H9 (cell line): ENCODE results near the gene CYP2C19. TPM values are rescaled to one million over a fixed set of nuclear protein-coding genes. Genes with fewer than 3 reads are reported as not detected.
"Not testable (repeated sequence)": the region's sequence is repeated elsewhere in the genome, so short reads cannot be mapped to it uniquely, and the experiment has no call there.

Experiments used
- DNase-seq: peaks from one replicate; pipeline ENCODE4 v3.0.0-alpha.2; 2017
- H2AFZ ChIP-seq: one replicate; pipeline ENCODE4 v1.6.1; 2013; ENCODE audit warnings: mild to moderate bottlenecking, low read length, control low read depth, moderate library complexity
- H2AK5ac ChIP-seq: 2 replicates; pipeline ENCODE4 v1.6.1; 2013; ENCODE audit warnings: low read length, control low read depth, mixed read lengths; ENCODE audit not compliant: insufficient read length
- H2BK120ac ChIP-seq: one replicate; pipeline ENCODE4 v1.6.1; 2013; ENCODE audit warnings: low read depth, mild to moderate bottlenecking, low read length, control low read depth, inconsistent platforms; ENCODE audit not compliant: poor library complexity, severe bottlenecking
- H2BK12ac ChIP-seq: 2 replicates; pipeline ENCODE4 v1.6.1; 2013; ENCODE audit warnings: low read length, control low read depth, mixed read lengths, low read depth; ENCODE audit not compliant: insufficient read length
- H2BK15ac ChIP-seq: 2 replicates; pipeline ENCODE4 v1.6.1; 2013; ENCODE audit warnings: low read depth, low read length, control low read depth
- H2BK20ac ChIP-seq: one replicate; pipeline ENCODE4 v1.6.1; 2013; ENCODE audit warnings: low read depth, mild to moderate bottlenecking, low read length, control low read depth, inconsistent platforms; ENCODE audit not compliant: poor library complexity, severe bottlenecking
- H2BK5ac ChIP-seq: 2 replicates; pipeline ENCODE4 v1.6.1; 2013; ENCODE audit warnings: low read length, control low read depth, mixed read lengths; ENCODE audit not compliant: insufficient read length
- H3K14ac ChIP-seq: 2 replicates; pipeline ENCODE4 v1.6.1; 2013; ENCODE audit warnings: low read length, control low read depth; ENCODE audit not compliant: insufficient read depth
- H3K18ac ChIP-seq: 2 replicates; pipeline ENCODE4 v1.6.1; 2013; ENCODE audit warnings: low read depth, mild to moderate bottlenecking, mixed read lengths, low read length, control low read depth; ENCODE audit not compliant: insufficient read length
- H3K23ac ChIP-seq: 2 replicates; pipeline ENCODE4 v1.6.1; 2013; ENCODE audit warnings: low read length, control low read depth, mixed read lengths, low read depth; ENCODE audit not compliant: insufficient read length
- H3K23me2 ChIP-seq: 2 replicates; pipeline ENCODE4 v1.6.1; 2013; ENCODE audit warnings: low read depth, mild to moderate bottlenecking, mixed read lengths, low read length, control low read depth; ENCODE audit not compliant: insufficient read length, poor library complexity, severe bottlenecking
- H3K27ac ChIP-seq: 2 replicates; pipeline ENCODE4 v1.5.1; 2013; ENCODE audit warnings: low read length, control low read depth, mixed read lengths, low read depth; ENCODE audit not compliant: insufficient read length
- H3K27me3 ChIP-seq: 2 replicates; pipeline ENCODE4 v1.6.1; 2013; ENCODE audit warnings: low read length, control low read depth, inconsistent platforms; ENCODE audit not compliant: insufficient read depth
- H3K4ac ChIP-seq: 2 replicates; pipeline ENCODE4 v1.6.1; 2013; ENCODE audit warnings: low read depth, mild to moderate bottlenecking, control low read depth, inconsistent platforms, low read length, moderate library complexity
- H3K4me1 ChIP-seq: 2 replicates; pipeline ENCODE4 v1.6.1; 2013; ENCODE audit warnings: low read length, control low read depth, inconsistent platforms; ENCODE audit not compliant: insufficient read depth
- H3K4me2 ChIP-seq: 2 replicates; pipeline ENCODE4 v1.6.1; 2013; ENCODE audit warnings: low read length, control low read depth, mixed read lengths; ENCODE audit not compliant: insufficient read length, insufficient read depth
- H3K56ac ChIP-seq: 2 replicates; pipeline ENCODE4 v1.6.1; 2013; ENCODE audit warnings: low read depth, mild to moderate bottlenecking, mixed read lengths, low read length, control low read depth; ENCODE audit not compliant: insufficient read length
- H3K79me1 ChIP-seq: 2 replicates; pipeline ENCODE4 v1.6.1; 2013; ENCODE audit warnings: low read depth, mild to moderate bottlenecking, moderate library complexity, low read length, control low read depth, inconsistent platforms; ENCODE audit not compliant: insufficient read depth, poor library complexity, severe bottlenecking
- H3K79me2 ChIP-seq: 2 replicates; pipeline ENCODE4 v1.6.1; 2013; ENCODE audit warnings: low read length, control low read depth, inconsistent platforms; ENCODE audit not compliant: insufficient read depth
- H3K9ac ChIP-seq: 2 replicates; pipeline ENCODE4 v1.6.1; 2013; ENCODE audit warnings: low read length, control low read depth, mixed read lengths; ENCODE audit not compliant: insufficient read length; ENCODE audit errors: extremely low read depth
- H3K9me3 ChIP-seq: one replicate; pipeline ENCODE4 v1.6.1; 2013; ENCODE audit warnings: low read depth, low read length, inconsistent platforms; ENCODE audit not compliant: control insufficient read depth
- H3T11ph ChIP-seq: one replicate; pipeline ENCODE4 v1.6.1; 2013; ENCODE audit warnings: mild to moderate bottlenecking, low read length, control low read depth, inconsistent platforms
- H4K20me1 ChIP-seq: one replicate; pipeline ENCODE4 v1.6.1; 2013; ENCODE audit not compliant: control insufficient read depth, insufficient read length, insufficient read depth
- H4K5ac ChIP-seq: 2 replicates; pipeline ENCODE4 v1.6.1; 2013; ENCODE audit warnings: low read depth, mild to moderate bottlenecking, mixed read lengths, low read length, control low read depth; ENCODE audit not compliant: insufficient read length
- H4K8ac ChIP-seq: replicated peaks from 2 replicates; pipeline ENCODE4 v1.6.1; 2013; ENCODE audit warnings: low read length, control low read depth, mixed read lengths, low read depth; ENCODE audit not compliant: insufficient read length
- H4K91ac ChIP-seq: 2 replicates; pipeline ENCODE4 v1.6.1; 2013; ENCODE audit warnings: low read depth, mild to moderate bottlenecking, moderate library complexity, mixed read lengths, low read length, control low read depth; ENCODE audit not compliant: insufficient read length
- H3K27ac Mint-ChIP-seq, 3 experiments: 2 replicates in 2 of 3; 3 replicates in 1 of 3; pipeline ENCODE4 v1.8.0; 2020 to 2021; ENCODE audit warnings: mixed read lengths in 3 of 3, mild to moderate bottlenecking in 1 of 3, moderate library complexity in 1 of 3
- H3K27me3 Mint-ChIP-seq: 2 replicates; pipeline ENCODE4 v1.8.0; 2021; ENCODE audit warnings: low read depth, mild to moderate bottlenecking, moderate library complexity, mixed read lengths
- H3K36me3 Mint-ChIP-seq, 3 experiments: 2 replicates in 2 of 3; 3 replicates in 1 of 3; pipeline ENCODE4 v1.8.0; 2020 to 2021; ENCODE audit warnings: low read depth in 3 of 3, mixed read lengths in 3 of 3; ENCODE audit not compliant: insufficient read depth in 1 of 3
- H3K4me1 Mint-ChIP-seq, 2 experiments: 2 replicates each; pipeline ENCODE4 v1.8.0; 2020; ENCODE audit warnings: mixed read lengths in 2 of 2
- H3K4me3 Mint-ChIP-seq, 2 experiments: 2 replicates in 1 of 2; 3 replicates in 1 of 2; pipeline ENCODE4 v1.8.0; 2020 to 2021; ENCODE audit warnings: mild to moderate bottlenecking in 2 of 2, mixed read lengths in 2 of 2, moderate library complexity in 1 of 2
- H3K9me3 Mint-ChIP-seq, 2 experiments: 2 replicates in 1 of 2; 3 replicates in 1 of 2; pipeline ENCODE4 v1.8.0; 2020; ENCODE audit warnings: mild to moderate bottlenecking in 2 of 2, mixed read lengths in 2 of 2, moderate library complexity in 1 of 2
- whole genome bisulfite sequencing: extraction: QIAGEN DNeasy Blood & Tissue Kit; methylation state at CpG from one replicate; pipeline ENCODE4 v1.1.7; 2013; ENCODE audit warnings: missing lambda C conversion rate, low lambda C conversion rate, mixed read lengths; ENCODE audit not compliant: insufficient read length; ENCODE audit errors: extremely low coverage; 5-methylcytosine and 5-hydroxymethylcytosine counted together
- total RNA-seq: library from RNA; stranded (reverse); gene quantifications from 2 replicates; pipeline ENCODE4 v1.2.1, GENCODE V29; 2021
- TF ChIP-seq, protein P1 (sequence below): fragments of 200-600 bp; sonication (generic); conservative IDR thresholded peaks from 3 replicates; pipeline ENCODE4 v1.8.0; 2021; ENCODE audit warnings: antibody characterized with exemption, mild to moderate bottlenecking

The CYP2C19 gene
- total RNA-seq, 1 experiment from 2014 or later: not detected

- H3K14ac ChIP-seq: no peak overlapping the region
- Mint-ChIP-seq H3K27me3 (no peaks in the 10 kb centered on the region), H3K27ac (no peak overlapping the region), H3K4me3 (no peak overlapping the region), H3K36me3 (peaks cover 0 to 4% (median 0%) of the 10 kb centered on the region in 3 experiments; a peak in 1 of 7 replicates), H3K9me3 (peaks cover 2 to 13% of the 10 kb centered on the region in 2 experiments), H3K4me1 (peaks cover 4 to 5% of the 10 kb centered on the region in 2 experiments; a peak in 3 of 4 replicates)
- H3K23me2 ChIP-seq: no peaks in the 10 kb centered on the region
- no peak overlapping the region for H4K5ac ChIP-seq
- no peak overlapping the region for H2AFZ ChIP-seq
- H4K91ac ChIP-seq: no peak overlapping the region
- no peak overlapping the region for H3K56ac ChIP-seq
- no peaks in the 10 kb centered on the region for H3K79me1 ChIP-seq
- H3K18ac ChIP-seq: no peak overlapping the region
- H3T11ph ChIP-seq: no peak overlapping the region
- no peaks in the 10 kb centered on the region for H3K27me3 ChIP-seq
- H4K8ac ChIP-seq: no peak overlapping the region
- no peaks in the 10 kb centered on the region for H4K20me1 ChIP-seq
- no peak overlapping the region for H2AK5ac ChIP-seq
- TF ChIP-seq, protein P1, sequence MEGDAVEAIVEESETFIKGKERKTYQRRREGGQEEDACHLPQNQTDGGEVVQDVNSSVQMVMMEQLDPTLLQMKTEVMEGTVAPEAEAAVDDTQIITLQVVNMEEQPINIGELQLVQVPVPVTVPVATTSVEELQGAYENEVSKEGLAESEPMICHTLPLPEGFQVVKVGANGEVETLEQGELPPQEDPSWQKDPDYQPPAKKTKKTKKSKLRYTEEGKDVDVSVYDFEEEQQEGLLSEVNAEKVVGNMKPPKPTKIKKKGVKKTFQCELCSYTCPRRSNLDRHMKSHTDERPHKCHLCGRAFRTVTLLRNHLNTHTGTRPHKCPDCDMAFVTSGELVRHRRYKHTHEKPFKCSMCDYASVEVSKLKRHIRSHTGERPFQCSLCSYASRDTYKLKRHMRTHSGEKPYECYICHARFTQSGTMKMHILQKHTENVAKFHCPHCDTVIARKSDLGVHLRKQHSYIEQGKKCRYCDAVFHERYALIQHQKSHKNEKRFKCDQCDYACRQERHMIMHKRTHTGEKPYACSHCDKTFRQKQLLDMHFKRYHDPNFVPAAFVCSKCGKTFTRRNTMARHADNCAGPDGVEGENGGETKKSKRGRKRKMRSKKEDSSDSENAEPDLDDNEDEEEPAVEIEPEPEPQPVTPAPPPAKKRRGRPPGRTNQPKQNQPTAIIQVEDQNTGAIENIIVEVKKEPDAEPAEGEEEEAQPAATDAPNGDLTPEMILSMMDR: no peak
- no CpG with 5 or more reads among the region's 2 CpGs for WGBS
- peaks cover 3% of the 10 kb centered on the region; the same call in 1 of the 2 replicates for H3K4me1 ChIP-seq
- H2BK120ac ChIP-seq: no peak overlapping the region
- no peak overlapping the region for H3K23ac ChIP-seq
- no peak overlapping the region for H3K9ac ChIP-seq
- H3K79me2 ChIP-seq: no peaks in the 10 kb centered on the region
- no peak for DNase-seq
- no peak overlapping the region for H2BK5ac ChIP-seq
- no peak overlapping the region for H3K4ac ChIP-seq
- no peak overlapping the region for H2BK20ac ChIP-seq
- H3K27ac ChIP-seq: no peak overlapping the region
- H2BK15ac ChIP-seq: no peak overlapping the region
- H3K9me3 ChIP-seq: no peaks in the 10 kb centered on the region
- no peak overlapping the region for H3K4me2 ChIP-seq
- no peak overlapping the region for H2BK12ac ChIP-seq
Measured at GRCh38 chr10:94760586-94761178, 1.8 kb upstream of the CYP2C19 start.

DNA sequence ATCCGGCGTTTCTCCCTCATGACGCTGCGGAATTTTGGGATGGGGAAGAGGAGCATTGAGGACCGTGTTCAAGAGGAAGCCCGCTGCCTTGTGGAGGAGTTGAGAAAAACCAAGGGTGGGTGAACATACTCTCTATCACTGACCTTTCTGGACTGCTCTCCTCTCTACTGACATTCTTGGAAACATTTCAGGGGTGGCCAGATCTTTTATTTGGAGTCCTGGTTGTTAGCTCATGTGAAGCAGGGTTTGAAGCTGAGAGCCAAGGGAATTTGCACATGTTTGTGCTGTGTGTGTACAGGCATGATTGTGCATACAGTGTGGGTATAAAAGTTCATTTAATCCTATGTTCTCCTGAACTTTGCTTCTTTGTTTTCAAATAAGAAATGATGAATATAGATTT is 12.9 kb downstream of the CYP2C19 start:
- not testable (repeated sequence) for H2BK120ac ChIP-seq, H3K9ac ChIP-seq, H3K27me3 ChIP-seq, H4K5ac ChIP-seq, H3K23ac ChIP-seq, H3K4me1 ChIP-seq, H3K4me3 Mint-ChIP-seq, H3K79me1 ChIP-seq, H3K27ac ChIP-seq, H3K56ac ChIP-seq, H3K9me3 ChIP-seq, H2AK5ac ChIP-seq, H2BK20ac ChIP-seq, H3K14ac ChIP-seq, H2AFZ ChIP-seq, H4K20me1 ChIP-seq, H3K4ac ChIP-seq, H3K79me2 ChIP-seq, H2BK12ac ChIP-seq, H4K91ac ChIP-seq, H4K8ac ChIP-seq, H3K4me2 ChIP-seq, H3K23me2 ChIP-seq, H3K4me1 Mint-ChIP-seq, DNase-seq, H3K27ac Mint-ChIP-seq, H2BK15ac ChIP-seq, H3T11ph ChIP-seq, H2BK5ac ChIP-seq, H3K27me3 Mint-ChIP-seq, H3K18ac ChIP-seq, H3K36me3 Mint-ChIP-seq
- WGBS: no CpG with 5 or more reads among the region's 6 CpGs
- peaks cover 9 to 12% of the 10 kb centered on the region in 2 experiments for H3K9me3 Mint-ChIP-seq
